Measurements from ENCODE around the gene NCAN.

The NCAN gene

DNA sequence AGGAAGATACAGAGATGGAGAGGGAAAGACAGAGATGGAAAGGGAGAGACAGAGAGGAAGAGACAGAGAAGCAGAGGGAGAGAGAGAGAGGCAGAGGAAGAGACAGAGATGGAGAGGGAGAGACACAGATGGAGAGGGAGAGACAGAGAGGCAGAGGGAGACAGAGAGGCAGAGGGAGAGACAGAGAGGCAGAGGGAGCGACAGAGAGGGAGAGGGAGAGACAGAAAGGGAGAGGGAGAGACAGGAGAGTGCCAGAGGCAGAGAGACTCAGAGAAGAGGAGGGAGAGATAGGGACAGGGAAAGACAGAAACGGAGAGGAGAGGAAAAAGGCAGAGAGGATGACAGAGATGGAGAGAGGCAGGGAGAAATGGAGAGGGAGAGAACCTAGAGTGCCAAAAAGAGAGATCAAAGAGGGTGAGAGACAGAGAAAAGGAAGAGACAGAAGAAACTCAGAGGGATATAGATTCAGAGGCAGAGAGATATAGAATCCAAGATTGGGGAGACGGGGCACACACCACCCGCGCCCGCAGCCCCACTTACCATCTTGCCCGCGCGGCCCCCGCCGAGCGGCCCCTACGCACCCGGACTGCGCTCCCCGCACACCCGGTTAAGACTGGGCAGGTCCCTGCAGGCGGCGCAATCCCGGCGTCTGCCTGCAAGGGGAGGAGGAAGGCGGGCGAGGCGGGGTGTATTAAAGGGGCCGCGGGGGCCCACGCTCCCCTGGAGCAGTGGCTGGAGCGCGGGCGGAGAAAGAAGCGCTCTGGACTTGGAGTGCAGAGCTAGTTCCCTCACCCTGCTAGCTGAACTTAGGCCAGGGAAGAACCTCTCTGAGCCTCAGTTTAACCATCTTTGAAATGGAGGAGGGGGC is 50.7 kb downstream of the NCAN start:
- no peak overlapping the region for H3K4me3 ChIP-seq (ENCODE audit: low read depth, low read length)
- no peak for TF ChIP-seq CTCF (IDR thresholded peaks at IDR 0.05; ENCODE audit: low read depth, low read length)

DNA sequence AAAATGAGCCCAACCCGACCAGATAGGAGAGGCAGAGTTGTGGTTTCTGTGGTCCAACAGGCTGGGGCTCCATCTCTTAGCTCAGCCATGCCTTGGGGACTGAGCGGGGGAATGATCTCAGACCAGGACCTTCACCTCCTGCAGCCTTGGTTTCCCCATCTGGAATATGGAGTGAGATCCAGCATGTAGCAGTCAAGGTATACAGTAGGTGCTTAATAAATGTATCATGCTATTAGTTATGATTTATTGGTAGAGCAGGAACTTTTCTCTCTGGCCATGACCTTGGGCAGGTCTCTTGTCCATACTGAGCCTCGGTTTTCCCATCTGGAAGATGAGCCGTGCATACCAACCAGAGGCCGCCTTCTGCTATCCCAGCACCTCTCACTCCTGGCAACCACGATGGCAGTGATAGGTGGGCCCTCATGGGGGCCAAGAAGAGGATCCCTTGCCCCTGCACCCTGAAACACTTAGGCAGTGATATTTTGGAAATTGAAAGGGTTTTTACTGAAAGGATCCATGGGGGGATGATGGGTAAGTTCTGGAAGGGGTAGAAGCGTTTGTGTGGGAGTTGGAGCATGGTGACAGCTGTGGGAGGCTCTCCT is 52.2 kb downstream of the NCAN start:
- TF ChIP-seq CTCF (IDR thresholded peaks at IDR 0.05; ENCODE audit: low read depth, low read length) = no peak
- H3K4me3 ChIP-seq (ENCODE audit: low read depth, low read length) = no peak overlapping the region

DNA sequence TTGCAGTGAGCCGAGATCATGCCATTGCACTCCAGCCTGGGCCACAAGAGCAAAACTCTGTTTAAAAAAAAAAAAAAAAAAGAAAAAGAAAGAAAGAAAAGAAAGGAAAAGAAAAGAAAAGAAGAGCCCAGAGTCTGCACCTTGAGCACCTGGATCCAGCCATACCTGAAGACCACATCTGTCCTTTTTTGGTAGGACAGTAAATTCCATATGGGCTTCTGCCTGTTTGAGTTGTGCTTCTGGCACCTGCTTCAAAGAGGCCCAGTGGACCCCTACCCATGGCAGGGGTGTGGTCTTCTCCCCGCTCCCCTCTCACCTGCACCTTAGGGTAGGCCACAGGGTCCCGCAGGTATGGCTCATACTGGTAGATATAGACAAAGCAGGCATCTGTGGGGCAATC is 55.5 kb downstream of the NCAN start:
- no peak for TF ChIP-seq CTCF (IDR thresholded peaks at IDR 0.05; ENCODE audit: low read depth, low read length)
- H3K4me3 ChIP-seq (ENCODE audit: low read depth, low read length) = no peak overlapping the region

DNA sequence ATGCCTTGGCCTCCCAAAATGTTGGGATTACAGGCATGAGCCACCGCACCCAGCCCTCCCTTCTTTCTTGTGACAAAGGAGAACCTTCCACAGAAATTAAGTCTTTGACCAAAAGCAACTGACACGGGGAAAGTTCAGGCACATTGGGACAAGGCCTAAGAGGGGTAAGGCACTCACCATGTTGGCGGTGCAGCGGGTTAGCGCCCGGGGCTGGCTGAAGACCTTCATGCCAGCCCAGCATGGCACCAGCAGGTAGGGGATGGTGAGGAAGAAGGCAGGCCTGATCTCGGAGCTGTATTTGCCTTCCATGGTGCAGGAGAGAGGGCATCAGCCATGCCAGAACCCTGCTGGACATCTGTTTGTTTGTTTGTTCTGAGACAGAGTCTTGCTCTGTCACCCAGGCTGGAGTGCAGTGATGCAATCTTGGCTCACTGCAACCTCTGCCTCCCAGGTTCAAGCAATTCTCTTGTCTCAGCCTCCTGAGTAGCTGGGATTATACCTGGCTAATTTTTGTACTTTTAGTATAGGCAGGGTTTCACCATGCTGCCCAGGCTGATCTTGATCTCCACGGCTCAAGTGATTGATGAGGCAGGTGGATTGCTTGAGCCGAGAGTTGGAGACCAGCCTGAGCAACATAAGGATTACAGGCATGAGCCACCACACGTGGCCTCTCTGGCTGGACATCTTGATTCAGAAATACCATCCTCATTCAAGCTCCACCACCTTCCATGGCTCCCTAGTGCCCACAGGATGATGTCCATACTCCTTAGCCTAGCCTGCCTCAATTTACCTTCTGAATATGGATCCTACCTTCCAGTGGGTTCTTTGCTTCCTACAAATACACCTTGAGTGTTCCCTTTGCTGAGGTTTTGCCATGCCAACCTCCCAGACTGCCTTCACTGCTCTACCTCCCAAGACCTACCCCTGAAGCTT is 57.0 kb downstream of the NCAN start:
- TF ChIP-seq CTCF (IDR thresholded peaks at IDR 0.05; ENCODE audit: low read depth, low read length) = no peak
- H3K4me3 ChIP-seq (ENCODE audit: low read depth, low read length) = no peak overlapping the region

GRCh38 chr19:19269952-19270694 is 58.4 kb downstream of the NCAN start:
- no peak overlapping the region for H3K4me3 ChIP-seq (ENCODE audit: low read depth, low read length)

More at GRCh38 chr19:19269952-19270694, 58.4 kb downstream of the NCAN start:
- TF ChIP-seq CTCF (IDR thresholded peaks at IDR 0.05; ENCODE audit: low read depth, low read length) = no peak

Measured in WI38 (cell line).